Dermis microvascular lymphatic vessel endothelial cell (primary cell): ENCODE results near the gene GNAZ. TPM values are rescaled to one million over a fixed set of nuclear protein-coding genes. Genes with fewer than 3 reads are reported as not detected.

Source experiments
- DNase-seq, 2 donors: peaks; one replicate each; pipeline versions ENCODE4 v3.0.0 to v3.0.0-alpha.2; 2010; ENCODE audit warnings: low read depth in 2 of 2
- total RNA-seq: library from RNA; depleted of rRNA; stranded (reverse); fragments of >200 nt; gene quantifications from 2 replicates; pipeline ENCODE4 v1.2.1, GENCODE V29; 2014

The GNAZ gene
- total RNA-seq, 1 donor from 2014 or later, result 0.51 TPM

DNA sequence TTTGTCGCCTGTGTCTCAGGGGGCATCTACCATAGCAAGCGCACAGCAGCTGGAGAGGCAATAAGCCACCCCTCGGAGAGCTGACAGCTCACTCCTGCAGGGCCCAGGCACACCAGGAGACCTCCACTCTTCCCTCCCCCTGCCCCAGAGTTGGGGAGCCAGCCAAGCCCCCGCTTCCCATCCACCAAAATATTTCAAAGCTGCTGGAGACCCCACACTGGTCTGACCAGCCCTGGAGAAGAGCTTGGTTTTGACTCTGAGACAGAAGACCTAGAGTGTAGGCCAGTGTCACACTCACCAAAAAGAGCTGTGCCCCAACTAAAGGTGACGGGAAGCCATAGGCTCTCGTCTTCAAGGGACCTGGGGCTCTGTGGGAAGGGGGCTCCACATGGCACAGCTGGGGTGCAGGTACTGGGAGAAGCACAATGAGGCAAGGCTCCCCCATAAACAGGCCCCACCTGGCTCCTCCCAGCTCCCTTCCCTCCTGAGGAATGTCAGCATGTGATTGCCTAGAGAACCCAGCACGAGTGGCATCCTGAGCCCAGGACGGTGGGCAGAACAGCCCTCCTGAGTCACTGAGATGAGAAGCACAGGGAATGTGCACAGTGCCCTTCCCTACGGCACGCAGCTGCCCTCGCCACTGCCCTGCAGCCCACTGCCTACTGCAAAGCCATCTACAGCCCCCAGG is 5.8 kb upstream of the GNAZ start:
- DNase-seq, result no peak

DNA sequence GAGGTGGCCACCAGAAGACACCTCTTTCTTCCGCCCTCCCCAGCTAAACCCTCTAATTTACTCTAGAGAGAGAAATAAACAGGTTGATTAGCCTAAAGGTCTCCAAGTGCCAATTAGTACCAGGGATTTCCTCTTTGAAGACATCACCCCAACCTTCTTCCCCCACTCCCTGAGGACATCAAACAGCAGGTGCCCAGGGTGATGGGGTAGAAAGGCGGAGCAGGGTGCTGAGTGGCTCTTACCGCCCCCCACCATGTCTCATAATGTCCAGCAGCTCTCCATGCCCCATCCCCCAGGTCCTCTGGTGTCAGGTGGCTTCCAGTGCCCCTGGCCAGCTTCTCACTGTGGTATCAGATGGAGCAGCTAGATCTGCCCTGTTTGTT is 5.3 kb upstream of the GNAZ start:
- no peak for DNase-seq

DNA sequence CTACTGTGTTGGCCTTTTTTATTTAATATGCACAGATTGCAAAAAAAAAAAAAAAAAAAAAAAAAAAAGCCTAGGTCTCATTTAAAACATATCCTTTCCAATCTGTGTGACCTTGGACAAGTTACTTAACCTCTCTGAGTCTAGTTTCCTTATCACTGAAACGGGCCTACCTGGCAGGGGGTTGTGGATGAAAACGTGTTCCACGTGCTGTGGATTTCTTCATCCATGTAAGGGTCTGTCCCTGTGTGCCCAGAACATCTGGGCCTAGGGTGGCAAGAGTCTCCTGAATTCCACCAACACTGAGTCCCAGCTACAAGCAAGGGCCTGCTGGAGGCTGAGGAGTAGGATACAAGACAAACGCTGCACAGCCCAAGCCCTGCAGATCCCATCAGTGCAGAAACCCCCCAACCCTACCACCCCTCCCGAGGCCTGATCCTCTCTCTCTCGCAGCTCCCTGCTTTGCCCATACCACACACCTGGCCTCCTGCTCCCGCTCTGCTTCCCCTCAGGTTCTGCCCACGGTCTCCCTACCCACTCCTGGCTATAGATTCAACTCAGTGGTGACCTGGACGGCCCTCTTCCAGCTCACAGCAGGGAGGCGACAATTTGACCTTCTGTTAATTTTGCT is 4.7 kb upstream of the GNAZ start:
- DNase-seq, result no peak

DNA sequence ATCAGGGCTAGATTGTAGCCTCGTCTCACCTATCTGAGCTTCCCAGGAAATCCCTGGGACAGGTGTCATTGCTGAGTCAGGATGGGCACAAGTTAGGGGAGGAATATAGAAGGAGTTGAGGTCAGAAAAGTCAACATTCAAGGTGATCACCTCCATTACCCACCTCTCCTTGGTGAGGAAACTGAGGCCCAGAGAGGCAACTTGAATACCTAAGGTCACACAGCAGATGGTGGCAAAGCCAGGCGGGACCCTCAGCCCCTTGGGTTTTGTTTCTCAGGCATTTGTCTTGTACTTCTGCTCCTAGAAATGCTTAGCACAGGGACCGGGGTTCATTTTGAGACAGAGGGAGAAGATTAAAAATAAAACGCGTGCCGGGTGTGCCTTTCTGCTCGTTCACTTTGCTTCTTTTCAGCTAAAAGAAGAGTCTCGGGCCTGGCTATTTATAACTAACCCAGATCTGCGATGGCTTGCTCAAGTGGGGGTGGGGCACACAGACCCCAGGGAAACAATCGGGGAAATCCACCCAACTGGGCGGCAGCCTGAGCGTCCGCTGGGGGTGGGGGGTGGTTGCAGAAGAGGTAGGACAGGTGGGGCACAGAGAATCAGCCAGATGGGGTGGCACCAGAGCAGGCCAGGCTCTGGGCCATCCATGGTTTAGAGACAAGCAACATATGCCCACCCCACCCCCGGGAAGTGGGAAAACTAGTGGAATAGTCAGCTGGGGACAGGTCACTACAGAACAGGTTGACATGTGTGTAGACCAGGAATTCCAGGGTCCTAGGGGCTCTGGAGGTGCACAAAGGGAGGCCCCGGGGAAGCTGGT is 3.9 kb upstream of the GNAZ start:
- no peak for DNase-seq

DNA sequence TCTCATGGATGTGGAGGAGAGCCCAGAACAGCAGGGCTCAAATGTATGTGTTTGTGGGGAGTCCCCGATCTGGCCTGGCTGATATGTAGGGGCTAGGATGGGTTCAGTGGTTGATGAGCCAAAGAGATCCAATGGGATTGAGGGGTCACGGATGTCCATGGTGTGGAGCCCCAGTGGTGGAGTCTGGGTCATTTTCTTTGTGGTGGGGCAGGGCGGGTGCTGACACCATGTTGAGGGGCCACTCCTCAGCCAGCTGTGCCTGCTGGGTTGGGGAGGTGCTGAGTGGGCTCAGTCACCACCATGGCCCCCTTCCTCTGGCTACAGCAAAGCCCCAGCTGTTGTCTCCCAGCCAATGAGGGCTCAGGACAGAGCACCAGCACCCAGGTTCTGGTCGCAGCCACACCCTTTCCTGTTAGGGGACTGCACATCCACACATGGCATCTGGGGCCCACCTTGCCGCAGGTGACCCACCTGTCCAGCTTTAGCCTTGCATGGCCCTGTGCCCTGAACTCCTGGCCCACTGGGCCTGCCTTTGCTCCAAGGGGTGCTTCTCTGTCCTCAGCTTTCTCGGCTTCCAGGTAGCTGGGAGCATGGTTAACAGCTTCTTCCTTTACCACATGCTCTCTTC is 3.2 kb upstream of the GNAZ start:
- DNase-seq, result no peak

DNA sequence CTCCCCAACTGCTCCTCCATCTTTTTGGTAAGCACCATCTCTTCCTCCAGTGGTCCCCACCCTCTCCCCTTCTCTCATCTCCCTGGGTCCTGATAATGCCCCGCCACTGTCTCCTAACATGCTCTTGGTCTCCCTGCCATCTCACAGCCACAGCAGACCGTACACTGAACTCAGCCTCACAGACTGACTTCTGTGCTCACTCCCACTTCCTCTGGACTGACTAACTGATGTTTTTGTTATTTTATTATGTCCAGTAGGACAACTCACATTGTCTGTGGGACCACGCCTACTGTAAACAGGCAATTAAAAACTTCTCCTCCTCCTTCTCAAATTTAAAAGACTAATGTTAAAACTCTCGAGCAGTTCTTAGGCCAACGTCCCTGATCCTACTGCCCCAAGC is 2.6 kb upstream of the GNAZ start:
- no peak for DNase-seq

DNA sequence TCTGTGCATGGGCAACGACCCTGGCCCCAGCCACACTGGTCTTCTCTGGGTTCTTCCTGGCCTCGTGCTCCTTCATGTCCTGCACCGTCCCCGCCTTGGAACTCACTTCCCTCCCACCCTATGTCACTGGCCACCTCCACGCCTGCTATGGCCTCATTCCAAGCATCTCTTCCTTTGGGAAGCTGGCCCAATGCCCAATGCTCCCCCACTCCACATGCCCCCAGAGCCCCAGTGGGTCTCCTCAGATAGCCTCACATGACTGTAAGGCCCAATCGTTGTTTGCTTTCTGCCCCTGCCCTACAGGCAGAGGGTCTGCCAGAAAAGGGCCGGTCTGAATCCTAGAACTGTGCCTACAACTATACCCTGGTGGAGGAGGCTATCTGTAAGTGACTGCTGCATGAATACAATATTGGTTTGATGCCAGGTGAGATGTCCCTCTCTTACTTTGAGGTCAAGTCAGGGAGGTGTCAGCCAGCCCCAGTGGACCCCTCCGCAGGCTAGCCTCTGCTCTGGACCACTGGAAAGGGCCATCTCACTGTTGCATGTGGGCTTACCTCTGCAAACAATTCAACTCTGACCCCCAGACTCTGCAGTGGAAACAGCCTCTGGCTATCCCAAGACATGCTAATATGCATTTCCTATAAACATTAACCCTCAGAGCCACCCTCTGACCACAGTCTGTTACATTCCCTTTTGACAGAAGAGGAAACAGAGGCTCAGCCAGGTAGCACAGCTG is 2.1 kb upstream of the GNAZ start:
- DNase-seq, result no peak

DNA sequence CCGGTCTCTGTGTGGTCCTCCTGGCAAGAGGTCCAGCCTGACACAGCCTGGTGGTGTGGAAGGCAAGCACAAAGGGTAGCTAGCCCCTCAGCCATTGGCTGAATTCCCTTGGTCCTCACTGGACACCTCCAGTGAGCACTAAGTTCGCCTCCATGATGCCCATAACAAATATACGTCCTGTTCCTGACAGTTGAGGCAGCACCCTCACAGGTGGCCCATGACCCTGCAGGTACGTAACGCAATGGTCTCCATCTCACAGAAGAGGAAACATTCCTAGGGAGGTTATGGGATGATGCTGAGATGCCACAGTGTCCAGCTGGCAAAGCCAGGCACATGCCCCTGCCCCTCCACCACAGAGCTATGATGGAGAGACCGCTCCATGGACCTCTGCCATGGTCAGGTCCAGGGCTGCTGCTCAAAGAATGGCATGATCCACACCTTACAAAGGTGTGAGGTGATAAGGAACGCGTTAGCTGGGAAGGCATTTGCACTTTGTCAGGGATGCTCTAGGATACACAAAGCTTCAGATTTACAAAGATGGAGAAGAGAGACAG is 1.4 kb upstream of the GNAZ start:
- DNase-seq, result no peak

DNA sequence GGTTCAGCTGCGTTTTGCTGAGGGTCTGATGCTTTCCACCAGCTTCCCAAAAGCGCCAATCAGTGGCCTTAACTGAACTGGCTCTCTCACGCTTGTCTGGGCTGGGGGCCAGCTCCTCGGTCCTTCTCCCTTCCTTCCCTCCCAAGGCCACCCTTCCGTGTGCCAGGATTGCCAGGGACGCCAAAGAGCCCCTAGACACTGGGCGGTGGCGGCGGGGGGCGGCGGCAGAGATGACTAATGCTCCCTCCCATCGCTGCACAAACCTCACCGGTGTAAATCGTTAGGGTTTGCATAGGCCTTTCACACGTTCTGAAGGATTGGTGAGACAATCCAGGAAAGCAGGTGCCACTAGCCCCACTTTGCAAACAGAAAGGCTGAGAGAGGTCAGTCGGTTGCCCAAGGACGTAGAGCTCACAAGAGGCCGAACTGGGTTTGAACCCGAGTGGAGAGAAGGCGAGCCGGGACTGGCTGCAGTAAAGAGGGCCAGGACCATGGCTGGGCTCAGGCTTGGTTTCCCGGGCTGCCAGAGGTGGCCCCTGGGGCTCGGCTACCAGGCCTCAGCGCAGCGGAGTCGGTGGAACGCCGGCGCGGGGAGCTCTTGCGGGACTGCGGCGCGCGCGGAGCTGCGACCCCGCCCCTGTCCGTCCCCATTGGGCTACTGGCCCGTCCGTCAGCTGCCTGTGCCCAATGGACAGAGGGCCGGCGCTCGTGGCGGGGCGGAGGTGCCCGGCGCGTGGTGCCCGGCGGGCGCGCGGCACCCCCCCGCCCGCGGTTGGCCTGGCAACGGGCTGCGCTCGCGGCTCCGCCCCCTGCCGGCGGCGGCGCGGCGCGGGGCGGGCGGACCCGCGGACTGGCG is 589 bp upstream of the GNAZ start:
- DNase-seq, result peak; percentile 67 to 90

DNA sequence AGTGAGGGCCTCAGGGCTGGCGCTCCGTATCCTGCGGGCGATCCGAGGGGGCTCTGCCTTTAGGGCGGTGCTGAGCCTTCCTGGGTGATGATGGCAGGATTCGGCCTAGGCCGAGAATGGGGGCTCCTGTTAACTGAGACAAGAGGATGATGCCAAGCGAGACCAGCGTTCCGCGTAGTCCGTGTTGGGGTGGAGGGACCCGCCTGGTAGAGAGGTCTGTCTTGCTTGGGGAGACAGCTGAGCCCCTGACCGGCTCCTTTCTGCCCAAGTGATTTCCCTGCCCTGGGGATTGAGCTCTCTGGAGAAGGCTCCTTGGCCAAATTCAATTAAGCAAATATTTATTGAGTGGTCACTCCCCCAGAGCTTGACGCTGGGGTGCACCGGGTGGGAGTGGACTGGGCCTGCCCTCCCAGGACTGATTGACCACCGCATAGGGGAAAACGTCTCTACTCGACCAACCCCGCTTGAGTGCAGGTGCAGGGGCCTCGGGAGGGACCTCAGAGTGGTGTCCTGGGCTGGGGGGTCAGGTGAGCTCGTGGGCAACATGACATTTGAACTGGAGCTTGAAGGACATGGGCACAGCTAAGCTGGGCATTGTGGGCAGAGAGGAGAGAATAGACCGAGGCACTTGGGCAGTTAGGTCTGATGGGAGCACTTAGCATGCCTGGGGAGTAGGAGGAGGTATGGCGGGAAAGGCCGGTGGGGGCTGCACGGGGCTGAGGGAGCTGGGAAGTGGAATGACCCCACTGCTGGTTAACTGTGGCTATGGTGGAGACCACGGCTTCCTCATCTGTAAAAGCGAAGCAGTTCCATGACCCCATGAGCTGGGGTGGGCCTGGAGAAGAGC is 1.1 kb downstream of the GNAZ start:
- DNase-seq, result no peak

DNA sequence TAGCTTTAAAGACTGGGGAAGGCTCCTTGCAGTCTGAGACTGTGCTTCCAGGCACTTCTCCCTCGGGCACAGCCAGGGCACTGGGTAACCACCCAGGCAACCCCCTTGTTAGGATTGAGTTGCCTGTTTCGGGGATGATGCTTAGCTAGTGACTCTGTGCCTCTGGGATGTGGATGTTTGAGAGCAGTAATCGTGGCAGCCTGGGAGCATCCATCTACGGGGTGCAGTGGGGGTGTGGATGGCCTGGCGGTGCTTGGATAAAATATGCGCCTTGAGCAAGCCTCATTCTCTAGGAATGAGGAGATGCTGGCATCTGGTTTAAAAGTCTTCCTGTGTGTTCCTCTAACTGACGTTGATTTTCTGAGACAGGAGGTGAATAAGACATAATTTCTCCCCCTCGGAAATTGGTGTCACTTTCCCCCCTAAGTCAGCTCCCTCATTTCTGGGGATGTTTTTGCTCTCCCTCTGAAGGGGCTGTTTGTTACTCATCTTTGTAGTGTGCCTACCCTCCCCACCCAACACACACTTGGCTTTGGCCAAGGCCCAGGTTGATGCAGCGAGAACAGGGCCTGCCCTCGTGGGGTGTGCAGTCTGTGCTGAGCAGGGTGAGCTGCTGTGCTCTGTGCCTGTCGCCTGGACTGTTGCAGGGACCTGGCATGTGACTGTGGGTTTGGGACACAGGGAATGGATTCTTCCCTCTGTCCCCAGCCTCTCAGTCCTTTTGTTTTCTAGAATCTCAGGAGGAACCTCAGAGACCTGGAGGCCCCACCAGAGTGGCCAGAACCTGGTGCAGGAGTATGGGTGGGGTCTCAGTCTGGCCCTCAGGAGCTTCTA is 2.0 kb downstream of the GNAZ start:
- no peak for DNase-seq

DNA sequence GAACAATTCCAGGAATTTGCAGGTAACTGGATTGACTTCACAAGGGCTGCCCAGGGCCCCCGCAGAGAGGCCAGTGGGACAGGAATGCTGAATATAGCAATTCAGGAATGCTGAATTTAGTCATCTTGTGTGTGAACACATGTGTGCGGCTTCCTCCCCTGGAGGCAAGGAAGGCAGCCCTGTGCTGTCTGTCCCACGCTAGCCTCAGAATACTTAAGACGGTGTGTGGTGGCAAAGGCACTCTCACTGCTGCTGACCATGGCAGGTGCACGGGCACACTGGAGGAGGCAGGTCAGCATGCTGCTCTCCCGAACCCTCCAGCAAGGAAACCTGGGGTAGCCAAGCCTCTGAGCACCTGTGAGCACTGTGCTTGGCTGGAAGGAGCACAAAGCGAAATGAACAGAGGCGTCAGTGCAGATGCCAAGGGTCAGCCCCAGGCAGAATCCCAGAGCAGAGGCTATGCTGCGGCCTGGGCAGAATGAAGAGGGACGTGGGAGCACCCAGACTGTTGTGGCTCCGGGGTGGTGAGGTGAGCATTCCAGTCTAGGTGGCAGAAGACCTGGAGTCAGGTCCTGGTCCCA is 2.7 kb downstream of the GNAZ start:
- DNase-seq, result no peak

DNA sequence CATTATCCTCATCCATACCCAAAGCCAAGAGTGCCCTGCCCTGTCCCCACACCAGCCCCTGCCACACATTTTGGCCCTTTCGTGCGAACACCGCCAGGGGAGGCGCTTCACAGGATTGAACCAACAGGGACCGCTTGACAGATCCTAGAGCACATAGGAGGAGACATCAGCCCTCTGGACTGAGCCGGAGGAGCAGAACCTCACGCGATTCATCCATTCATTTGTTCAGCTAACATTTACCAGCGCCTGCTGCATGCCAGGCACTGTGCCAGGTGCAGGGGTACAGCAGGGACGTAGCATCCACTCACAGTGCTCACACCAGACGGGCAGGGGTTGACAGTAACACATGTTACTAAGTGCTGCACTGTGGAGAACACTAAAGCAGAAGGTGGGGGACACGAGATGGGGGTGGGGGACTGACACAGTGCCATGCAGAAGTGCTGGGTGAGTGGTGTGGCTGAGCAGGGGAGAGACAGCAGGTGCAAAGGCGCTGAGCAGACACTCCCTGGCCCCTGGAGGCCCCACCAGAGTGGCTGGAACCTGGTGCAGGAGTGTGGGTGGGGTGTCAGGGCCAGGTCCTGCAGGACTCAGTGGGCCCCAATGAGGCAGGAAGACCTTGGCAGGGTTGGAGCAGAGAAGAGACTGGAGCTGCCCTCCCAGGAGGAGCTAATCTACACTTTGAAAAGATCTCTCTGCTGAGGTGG is 3.4 kb downstream of the GNAZ start:
- DNase-seq, result no peak

DNA sequence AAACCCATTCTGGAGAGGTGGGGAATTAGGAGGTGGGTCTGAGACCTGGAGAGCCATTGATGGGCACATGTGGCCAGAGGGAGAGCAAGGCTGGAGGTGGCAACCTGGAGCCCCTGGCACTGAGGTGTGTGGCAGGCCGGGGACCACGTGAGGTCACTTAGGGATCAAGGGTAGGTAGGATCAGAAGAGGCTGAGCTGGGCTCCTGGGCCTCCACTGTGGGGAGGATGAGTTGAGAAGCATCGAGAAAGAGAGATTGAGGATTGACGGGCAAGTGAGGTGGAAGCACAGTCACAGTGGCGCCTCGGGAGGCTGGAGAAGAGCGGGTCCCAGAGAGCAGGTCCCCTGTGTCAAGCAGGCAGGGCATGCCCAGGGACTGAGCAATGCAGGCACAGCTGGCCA is 4.1 kb downstream of the GNAZ start:
- no peak for DNase-seq

DNA sequence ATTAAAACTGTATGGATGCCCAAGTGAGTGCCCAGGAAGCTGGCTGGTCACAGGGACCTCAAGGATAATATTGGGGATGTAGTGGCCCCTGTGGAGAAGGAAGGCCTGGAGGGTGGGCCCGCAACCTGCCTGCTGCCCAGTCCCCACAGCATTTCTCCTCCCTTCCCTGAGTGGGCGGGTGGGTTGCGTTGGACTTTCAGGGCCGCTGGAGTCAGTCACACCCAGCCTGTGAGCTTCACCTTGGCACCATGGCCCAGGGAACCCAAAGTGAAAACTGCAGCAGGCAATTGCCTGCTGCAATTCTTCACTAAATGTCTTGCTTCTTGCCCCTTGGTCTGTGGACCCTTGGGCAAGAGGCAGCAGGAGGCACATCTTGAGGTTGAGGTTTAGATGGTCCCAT is 4.7 kb downstream of the GNAZ start:
- DNase-seq, result no peak

DNA sequence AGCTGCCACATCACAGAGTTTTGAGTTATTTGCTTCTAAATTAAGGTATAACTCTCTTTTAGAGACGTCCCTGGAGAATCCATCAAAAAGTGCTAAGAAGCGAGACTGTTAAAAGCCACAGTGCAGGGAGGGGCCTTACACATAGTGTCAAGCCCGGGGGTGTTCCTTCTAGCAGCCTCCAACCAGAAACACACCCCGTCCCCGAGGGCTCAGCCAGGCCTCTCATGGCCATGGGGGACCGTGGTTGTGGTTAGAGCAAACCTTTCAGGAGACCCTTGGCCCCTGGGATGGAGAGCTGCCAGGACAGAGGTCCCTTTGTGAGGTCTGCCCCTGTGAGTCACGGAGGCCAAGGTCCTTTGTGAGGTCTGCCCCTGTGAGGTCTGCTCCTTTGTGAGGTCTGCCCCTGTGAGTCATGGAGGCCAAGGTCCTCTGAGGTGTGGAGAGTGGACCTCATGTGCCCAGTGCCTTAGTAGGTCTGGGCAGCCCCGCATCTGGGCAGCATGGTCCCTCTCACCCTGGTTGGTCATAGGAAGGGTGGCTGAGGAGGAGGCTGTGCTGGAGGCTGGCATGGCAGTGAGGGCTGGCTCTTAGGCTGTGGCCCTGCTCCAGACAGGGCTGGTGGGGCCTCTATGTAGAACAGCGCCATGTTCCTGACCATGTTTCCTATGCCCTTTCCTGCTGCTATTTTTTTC is 5.4 kb downstream of the GNAZ start:
- DNase-seq, result no peak
